ENCODE data around the gene ABCC12. TPM values are rescaled to one million over a fixed set of nuclear protein-coding genes. Genes with fewer than 3 reads are reported as not detected.

ABCC12 gene
- total RNA-seq (2022; extraction: Qiagen RNA extraction; ENCODE audit: low read depth), result 0.05 to 0.30 TPM (median 0.07 TPM) in 4 of 5 replicates, not detected in the other

DNA sequence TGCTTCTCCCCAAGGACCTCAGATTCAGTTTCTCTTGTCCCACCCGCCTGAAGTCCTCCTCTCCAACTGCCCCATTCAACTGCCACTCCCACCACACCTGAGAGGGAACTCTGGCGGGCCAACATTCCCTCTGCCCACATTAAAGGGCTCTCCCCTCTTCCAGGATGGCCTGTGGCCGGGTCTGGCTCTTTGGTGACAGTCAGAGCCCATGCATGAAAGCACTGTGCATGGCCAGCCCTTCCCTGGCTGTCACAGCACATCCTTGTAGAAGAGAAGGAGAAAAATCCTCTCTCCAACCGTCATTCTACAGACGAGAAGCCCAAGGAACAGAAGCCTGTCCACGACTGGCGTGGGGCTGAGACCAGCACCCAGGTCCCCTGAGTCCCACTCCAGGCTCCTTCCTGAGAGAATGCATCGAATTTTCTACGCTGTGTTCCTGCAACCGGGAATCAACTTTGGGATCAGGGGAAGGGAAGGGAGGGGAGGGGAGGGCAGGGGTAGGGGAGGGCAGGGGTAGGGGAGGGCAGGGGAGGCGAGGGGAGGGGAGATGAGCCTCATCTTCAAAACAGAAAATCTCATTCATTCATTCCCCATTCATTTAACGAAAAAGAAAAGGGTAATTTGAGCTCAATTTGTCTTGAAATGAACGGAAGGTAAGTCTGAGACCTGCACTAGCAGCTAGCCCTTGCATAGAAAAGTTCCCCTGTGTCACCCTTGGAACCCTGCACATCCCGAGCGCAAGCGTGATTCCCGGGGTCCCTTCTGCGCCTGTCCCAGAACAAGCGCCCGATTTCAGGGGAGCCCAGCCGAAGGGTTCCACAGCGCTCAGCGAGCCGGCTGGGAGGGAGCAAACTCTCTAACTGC, at the start of gene ABCC12:
TSS of gene ABCC12 (minus strand) at position 68 of the 864 bp plus-strand sequence. CDS start 9,569 bp downstream, outside the sequence.

Other genes starting within 250 kb of the ABCC12 start
- 21.6 to 29.7 TPM (median 28.8 TPM) in 5 replicates for gene LONP2, start 88.3 kb upstream of the ABCC12 start, total RNA-seq (2022; extraction: Qiagen RNA extraction; ENCODE audit: low read depth)
- 0.11 to 0.20 TPM (median 0.18 TPM) in 4 of 5 replicates, not detected in the other for gene ABCC11, start 91.5 kb upstream of the ABCC12 start, total RNA-seq (2022; extraction: Qiagen RNA extraction; ENCODE audit: low read depth)
- 12.2 to 16.3 TPM (median 15.3 TPM) in 5 replicates for gene SIAH1, start 229.4 kb upstream of the ABCC12 start, total RNA-seq (2022; extraction: Qiagen RNA extraction; ENCODE audit: low read depth)